SU-DHL-6 (cell line): ENCODE data around the gene MUC2.

Experiments used
- CTCF ChIP-seq: fragments of 200-600 bp; sonication (generic); IDR thresholded peaks from one replicate; pipeline ENCODE4 v1.5.1; 2017; ENCODE audit warnings: antibody characterized with exemption, mild to moderate bottlenecking, low read length, moderate library complexity; ENCODE audit not compliant: insufficient read depth, poor library complexity, severe bottlenecking
- EZH2phosphoT487 ChIP-seq: fragments of 200-600 bp; sonication (generic), shearing (Covaris generic); conservative IDR thresholded peaks from 2 replicates; pipeline ENCODE4 v1.6.1; 2018; ENCODE audit warnings: mild to moderate bottlenecking, antibody characterized with exemption, low read length, moderate library complexity, mixed read lengths

DNA sequence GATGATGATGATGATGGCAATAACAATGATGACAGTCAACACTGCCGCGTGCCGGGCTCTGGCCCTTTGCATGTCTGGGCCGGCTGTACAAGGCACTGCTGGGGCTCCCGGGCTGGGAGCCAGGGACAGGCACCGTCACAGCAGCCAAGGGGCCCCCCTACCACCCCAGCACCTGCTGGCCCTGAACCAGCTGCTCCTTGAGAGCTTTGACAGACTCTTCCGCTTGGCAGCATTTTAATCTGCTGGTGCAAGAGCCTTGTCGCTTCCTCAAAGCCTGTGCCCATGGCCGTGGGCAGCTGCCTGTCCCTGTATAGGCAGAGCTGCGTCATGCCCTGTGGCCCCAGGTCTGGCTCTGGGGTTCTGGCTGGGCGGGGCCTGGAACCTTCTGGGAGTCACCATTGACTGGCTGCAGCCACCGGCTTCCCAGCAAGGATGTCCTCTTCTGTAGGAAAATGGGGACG lies 25.2 kb upstream of the MUC2 start:
- TF ChIP-seq CTCF (no peak), EZH2phosphoT487 (no peak)
